ENCODE measurements around the gene CMSS1. TPM values are rescaled to one million over a fixed set of nuclear protein-coding genes. Genes with fewer than 3 reads are reported as not detected.

The CMSS1 gene
- total and polyA plus RNA-seq, 2 of the 13 experiments (the other 11 are each of a cell fraction or from before 2014, with no cell fraction given), result 6.4 to 48.7 TPM

- H3K27ac ChIP-seq (ENCODE audit: extremely low read length, insufficient read depth, low read length), result no peak overlapping the region
- H3K79me2 ChIP-seq (ENCODE audit: insufficient read depth, low read length), result peaks cover 95% of the 10 kb centered on the region
- H4K20me1 ChIP-seq (ENCODE audit: insufficient read depth, low read length), result peaks cover 94% of the 10 kb centered on the region
- DNase-seq (ENCODE audit: low spot score), result no peak
- no peak for FAIRE-seq
- no peak overlapping the region for H3K4me3 ChIP-seq (replicated peaks in 1 of 3; ENCODE audit: insufficient read depth in 1 of 3, low read depth in 2 of 3, low read length in 3 of 3)
- H3K9ac ChIP-seq (ENCODE audit: insufficient read depth, low read depth, low read length), result no peak overlapping the region; the same call in 1 of the 2 replicates
- H3K36me3 ChIP-seq (replicated peaks in 1 of 2; ENCODE audit: control insufficient read depth in 1 of 2, insufficient read depth in 2 of 2, low read length in 2 of 2), result peaks cover 15 to 62% of the 10 kb centered on the region in 2 experiments
- in situ Hi-C loops (cut with HindIII; ENCODE audit: extremely low pct_ligation_motif_present, low pct_unique_long_range_greater_than_20kb) (no loop called here), intact Hi-C loops (cut with micrococcal nuclease; ENCODE audit: unreplicated experiment) (no loop called here)
- TF ChIP-seq PAF1 (CRISPR knock-in tag; IDR thresholded peaks at IDR 0.05), result peak; percentile 90; the same call in 1 of the 2 replicates
- TF ChIP-seq ZEB1 (IDR thresholded peaks at IDR 0.05; ENCODE audit: insufficient replicate concordance, low read depth), result no peak
- no peak for TF ChIP-seq ZXDC (CRISPR knock-in tag; IDR thresholded peaks at IDR 0.05)
- TF ChIP-seq POLR2G (IDR thresholded peaks at IDR 0.05; ENCODE audit: low read depth, low read length), result peak; percentile 63
- TF ChIP-seq RBFOX2 (IDR thresholded peaks at IDR 0.05; ENCODE audit: low read depth, low read length), result 0 out of 2 replicates have a peak, but pooled peaks have one; percentile 8
- TF ChIP-seq RBM22 (optimal IDR thresholded peaks at IDR 0.05; ENCODE audit: low read length), result peak; percentile 84
- H3K27me3 ChIP-seq (ENCODE audit: control insufficient read depth in 1 of 2, insufficient read depth in 2 of 2, low read length in 2 of 2), result no peaks in the 10 kb centered on the region
- POLR2A ChIA-PET, result interaction anchor here (0.6 to 1.5 kb wide), 2 partner anchors 9 to 15 kb away, joined by 3 to 5 read pairs; no protein-coding TSS in a partner anchor
- CTCF ChIA-PET (ENCODE audit: low intra/inter-chr PET ratio, low total read pairs), result no interaction called here
- H3K4me2 ChIP-seq (ENCODE audit: low read depth, low read length), result peak overlapping the region; percentile 32; the same call in 1 of the 2 replicates
- BruUV-seq (replicated peaks), result no TSS peak
- peaks cover 94% of the 10 kb centered on the region for H3K4me1 ChIP-seq (ENCODE audit: insufficient read depth, low read length)
- no peak for ATAC-seq
- H2AFZ ChIP-seq (ENCODE audit: low read length), result no peak overlapping the region
- 100% methylated on average over 1 of the region's 1 CpG for WGBS (ENCODE audit: low lambda C conversion rate)
- H3K9me3 ChIP-seq (ENCODE audit: low read length), result no peaks in the 10 kb centered on the region
Measured at GRCh38 chr3:99861216-99861615, 43.6 kb downstream of the CMSS1 start.

All from HepG2 (cell line).